NT2/D1 (cell line): ENCODE data around the gene MYOCOS.

Experiments
- SUZ12 ChIP-seq: IDR thresholded peaks from 2 replicates; pipeline ENCODE4 v1.6.1; 2011; ENCODE audit not compliant: insufficient read length, insufficient read depth; ENCODE audit errors: extremely low read depth
- ZNF274 ChIP-seq: IDR thresholded peaks from 2 replicates; pipeline ENCODE4 v1.6.1; 2011; ENCODE audit warnings: mild to moderate bottlenecking, low read depth, low read length

GRCh38 chr1:171597203-171597602, 24.8 kb upstream of the MYOCOS start:
- no peak for TF ChIP-seq SUZ12
- no peak for TF ChIP-seq ZNF274
